SHP77 (cell line): ENCODE results near the gene MUC2.

Source experiments
- DNase-seq, 2 experiments: peaks; one replicate each; lab custom pipeline; 2025; lab: John Stamatoyannopoulos, UW

MUC2 gene

DNA sequence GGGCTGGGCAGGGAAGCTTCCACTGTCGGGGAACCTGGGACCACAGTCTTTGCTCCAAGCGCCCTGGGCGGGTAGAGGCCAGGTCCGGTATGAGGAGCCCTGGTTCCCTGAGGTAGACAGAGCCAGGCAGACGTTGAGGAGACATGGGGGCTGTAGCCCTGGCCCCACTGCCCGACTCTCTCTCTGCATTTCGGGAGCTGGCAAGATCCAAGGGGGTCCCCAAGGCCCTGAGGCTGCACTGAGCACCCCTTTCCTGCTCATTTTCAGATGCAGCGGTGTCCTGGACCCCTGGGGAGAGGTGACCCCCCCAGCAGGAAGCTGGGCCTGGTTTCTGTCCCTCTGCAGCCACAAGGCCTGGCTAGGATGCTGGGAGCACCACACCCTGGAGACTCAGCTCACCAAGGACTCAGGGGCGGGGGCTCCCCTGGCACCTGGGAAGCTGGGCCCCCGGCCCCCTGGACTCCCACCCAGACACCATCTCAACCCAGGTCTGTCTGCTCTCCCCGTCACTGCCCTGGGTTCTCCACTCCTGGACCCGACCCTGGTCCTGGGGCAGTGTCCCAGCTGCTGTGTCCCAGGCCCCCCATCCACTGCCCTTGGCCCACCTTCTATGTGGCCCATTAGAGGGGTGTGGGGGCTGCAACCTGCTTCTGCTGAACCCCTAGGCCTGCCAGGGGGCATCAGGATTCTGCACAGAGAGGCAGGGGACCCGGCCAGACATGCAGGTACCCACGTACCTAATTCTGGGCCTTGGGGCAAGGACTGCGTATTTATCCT, 23.1 kb upstream of the MUC2 start:
- DNase-seq: no peak

DNA sequence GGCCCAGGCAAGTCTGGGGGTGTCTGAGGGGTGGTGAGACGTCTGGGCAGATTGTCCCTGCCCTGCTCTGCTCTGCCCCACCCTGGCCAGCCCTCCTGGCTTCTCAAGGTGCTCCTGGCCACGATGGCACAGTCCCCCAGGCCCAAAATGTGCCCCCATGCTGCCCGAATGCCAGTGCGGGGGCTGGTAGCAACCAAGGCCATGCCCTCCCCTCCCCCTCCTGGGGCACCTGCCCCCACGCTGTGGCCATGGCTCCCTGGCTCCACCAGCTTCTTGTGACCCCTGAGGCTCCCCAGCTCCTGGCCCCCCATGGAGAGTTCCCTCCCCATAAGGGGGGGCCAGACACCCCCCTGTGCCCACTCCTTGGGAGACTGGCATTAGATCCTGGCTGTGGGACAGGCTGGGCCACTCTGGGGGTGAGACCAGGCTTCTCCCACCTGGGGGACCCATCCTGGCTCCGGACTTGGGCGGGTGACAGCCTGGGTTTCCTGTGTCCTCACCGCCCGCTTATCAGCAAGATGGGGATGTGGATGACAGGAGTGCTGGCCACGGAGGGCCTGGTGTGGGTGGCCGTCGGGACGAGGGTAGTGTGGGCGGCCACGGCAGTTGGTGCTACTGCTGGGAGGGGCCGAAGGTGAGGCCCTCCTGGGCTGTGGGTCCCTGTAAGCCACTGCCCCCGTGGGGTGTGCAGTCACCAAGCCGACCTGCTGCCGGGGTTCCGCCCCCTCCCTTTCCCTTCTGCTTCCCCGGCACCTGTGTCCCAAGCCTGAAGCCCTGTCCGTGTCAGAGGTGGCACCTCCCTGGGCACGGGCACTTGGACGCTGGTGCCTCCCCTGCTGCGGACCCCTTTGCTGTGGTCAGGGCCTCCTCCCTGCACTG, 22.3 kb upstream of the MUC2 start:
- no peak for DNase-seq

DNA sequence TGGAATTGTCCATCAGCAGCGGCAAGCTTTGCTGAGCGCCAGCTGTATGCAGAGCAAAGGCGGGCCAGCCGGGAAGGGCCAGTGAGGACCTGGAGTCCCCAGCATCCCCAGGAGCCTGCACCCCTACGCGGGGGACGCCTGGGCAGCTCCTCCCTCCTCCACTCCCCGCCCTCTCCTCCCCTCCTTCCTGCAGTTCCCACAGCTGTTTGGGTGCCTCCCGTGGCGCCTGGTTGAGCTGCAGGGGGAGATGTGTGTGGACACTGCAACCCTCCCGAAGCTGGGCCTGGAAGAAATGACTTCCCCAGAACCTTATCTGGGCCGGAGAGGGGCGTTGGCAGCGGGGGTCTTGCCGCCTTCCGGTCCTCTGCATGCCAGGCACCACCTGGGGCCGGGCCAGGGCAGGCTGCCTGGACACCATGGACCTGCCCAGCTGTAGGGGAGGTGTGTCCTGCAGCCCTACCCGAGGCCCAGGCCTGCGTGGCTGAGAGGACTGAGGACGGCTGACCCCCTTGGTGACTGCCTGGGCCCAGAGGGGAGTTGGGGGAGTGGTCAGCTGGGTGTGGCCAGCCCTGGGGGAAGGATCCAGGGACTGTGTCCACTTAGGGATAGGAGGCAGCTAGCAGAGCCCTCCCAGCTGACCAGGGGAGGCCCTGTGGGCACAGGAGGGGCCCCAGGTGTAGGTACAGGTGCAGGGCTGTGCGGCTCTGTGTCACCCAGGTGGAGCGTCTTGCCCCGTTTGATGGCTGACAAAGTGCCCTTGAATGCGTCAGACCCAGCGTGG, 21.4 kb upstream of the MUC2 start:
- no peak for DNase-seq

DNA sequence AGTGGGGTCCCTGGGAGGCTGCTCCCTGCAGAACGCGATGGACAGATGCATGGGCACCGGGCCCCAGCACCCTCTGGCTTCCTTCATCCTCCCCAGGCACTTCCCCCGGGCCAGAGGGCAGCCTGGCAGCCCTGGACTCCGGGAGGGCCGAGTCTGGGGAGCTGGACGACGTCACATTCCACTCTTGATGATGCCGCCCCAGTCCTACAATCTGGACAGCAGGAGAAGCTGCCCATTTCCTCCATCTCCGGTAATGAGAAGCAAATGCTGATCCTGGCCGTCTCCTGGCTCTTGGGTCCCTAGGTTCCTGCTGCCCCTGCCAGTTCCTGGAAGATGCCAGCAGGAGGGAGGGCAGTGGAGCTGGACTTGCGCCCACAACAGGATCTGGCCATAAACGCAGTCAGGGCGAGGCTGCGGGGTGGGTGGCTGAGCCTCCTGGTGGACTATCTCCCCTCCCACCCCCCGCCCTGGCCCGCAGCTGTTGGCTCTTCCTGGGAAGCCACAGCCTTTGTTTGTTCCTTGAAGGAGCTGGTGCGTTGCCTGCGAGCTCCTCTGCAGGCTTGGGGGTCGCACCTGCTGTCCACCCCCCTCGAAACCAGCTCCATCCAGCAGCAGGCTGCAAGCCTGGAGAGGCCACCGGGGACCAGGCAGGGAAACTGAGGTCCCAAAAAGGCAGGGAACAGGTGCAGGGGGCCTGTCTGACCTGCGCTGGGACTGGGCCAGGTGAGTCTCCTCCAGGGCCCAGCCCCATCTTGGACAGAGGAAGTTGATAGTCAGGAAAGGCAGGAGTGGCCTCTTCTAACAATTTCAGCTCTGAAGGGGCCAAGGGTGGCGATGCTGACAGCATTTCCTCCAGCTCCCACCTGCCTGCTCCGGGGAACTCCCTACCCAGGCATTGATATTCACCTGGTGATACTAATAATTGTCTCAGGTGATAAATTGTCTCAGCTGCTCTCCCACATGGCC, 20.2 kb upstream of the MUC2 start:
- DNase-seq: no peak

DNA sequence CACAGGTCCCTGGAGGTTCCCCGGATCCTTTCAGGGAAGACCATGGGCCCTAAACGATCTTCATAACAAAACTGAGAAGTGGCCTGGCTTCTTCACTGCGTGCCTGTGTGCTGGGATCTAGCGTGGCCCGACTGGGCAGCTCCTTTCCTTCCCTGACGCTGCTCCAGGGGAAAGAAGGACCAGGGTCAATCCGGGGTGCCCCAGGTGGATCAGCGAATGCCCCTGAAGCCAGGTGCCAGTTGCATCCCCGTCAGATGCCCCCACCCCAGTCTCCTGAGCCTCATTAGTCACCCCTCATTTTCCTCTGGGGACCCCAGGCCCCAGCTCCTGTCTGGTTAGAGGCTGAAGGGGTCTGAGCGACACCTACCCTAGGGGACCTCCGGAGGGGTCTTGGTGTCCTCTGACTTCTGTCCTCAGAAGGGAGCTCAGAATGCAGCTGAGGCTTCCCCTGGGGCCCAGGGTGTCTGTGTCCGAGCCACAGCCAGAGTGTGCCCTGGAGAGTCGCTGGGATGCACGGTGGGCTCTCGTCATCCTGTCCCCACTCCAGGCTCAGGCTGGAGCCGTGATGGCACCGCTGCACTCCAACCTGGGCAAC, 19.5 kb upstream of the MUC2 start:
- DNase-seq: no peak

DNA sequence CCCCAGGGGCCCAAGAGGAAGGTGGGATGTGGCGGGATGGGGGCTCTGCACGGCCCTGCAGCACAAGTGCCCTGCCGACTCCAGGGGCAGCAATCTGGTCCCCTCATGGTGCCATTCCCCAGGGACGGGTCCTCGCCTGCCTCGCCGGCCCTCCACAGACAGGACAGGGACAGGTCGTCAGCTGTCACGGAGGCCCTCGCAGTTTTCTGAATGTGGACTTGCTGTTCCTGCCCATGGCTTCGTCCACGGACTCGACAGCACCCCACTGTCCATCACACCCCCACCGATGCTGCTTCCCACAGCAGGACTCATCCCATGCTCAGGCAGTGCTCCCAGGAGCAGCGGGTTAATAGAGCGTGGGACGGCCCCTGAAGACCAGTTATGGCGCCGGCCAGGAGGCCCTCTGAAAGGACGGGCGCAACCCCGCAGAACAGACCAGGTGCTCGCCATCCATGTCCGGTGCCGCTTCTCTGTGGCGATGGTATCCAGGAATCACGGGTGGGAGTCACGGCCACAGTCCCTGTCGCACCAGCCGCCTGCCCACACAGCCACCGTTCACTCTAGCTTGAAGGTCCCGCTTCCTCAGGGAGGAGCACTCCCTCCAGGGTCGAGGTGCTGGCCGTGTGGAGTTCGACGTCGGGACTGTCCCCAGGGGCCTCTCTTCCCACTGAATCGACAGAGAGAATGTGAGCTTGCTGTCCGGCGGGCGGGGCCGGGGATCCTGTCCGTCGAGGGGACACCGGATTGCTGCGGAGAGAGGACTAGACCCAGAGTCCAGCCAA, 18.5 kb upstream of the MUC2 start:
- DNase-seq: no peak

DNA sequence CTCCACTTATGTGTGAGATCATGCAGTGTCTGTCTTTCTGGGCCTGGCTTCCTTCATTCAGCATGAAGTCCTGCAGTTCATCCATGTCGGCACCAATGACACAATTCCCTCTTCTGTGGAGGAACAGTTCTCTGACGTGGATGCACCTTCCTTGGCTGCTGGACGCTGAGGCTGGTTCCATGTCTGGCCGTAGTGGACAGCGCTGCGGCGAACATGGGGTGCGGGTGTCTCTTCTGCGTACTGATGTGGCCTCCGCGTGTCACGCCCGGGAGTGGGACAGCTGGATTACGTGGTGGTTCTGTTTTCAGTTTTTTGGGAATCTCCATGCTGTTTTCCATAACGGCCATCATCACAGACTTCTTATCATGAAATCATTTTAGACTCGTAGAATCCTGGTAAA, 16.9 kb upstream of the MUC2 start:
- no peak for DNase-seq

DNA sequence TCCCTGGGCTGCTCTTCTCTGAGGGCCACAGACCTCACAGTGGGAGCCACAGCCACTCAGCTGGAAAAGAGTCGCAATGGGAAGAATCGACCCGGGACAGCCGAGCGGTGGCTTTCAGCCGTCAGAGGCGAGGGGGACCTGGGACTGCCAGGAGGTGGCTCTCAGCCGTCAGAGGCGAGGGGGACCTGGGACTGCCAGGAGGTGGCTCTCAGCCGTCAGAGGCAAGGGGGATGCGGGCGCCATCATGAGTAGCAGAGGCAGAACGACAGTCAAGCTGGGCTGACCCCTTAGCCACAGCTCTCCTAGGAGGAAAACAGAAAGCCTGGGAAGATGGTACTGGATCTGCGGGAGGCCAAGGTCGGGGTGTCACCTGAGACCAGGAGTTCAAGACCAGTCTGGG, 14.9 kb upstream of the MUC2 start:
- no peak for DNase-seq

DNA sequence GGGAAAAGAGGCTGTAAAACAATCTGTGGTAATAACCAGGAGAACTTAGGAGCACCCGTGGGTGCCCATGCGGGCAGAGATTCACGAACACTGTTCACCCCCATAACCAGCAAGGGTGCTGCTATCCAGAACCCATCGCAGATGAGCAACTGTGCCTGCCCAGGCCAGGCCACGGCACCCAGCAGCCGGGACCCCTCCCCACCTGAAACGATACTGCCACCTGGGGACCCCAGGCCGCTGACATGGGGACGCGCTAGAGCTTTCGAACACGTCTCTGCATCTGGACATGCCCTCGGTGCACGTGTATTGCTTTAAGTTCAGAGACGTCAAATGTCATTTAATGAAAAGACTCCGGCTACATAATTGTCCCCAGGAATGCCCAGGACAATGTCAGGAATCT, 14.3 kb upstream of the MUC2 start:
- no peak for DNase-seq

DNA sequence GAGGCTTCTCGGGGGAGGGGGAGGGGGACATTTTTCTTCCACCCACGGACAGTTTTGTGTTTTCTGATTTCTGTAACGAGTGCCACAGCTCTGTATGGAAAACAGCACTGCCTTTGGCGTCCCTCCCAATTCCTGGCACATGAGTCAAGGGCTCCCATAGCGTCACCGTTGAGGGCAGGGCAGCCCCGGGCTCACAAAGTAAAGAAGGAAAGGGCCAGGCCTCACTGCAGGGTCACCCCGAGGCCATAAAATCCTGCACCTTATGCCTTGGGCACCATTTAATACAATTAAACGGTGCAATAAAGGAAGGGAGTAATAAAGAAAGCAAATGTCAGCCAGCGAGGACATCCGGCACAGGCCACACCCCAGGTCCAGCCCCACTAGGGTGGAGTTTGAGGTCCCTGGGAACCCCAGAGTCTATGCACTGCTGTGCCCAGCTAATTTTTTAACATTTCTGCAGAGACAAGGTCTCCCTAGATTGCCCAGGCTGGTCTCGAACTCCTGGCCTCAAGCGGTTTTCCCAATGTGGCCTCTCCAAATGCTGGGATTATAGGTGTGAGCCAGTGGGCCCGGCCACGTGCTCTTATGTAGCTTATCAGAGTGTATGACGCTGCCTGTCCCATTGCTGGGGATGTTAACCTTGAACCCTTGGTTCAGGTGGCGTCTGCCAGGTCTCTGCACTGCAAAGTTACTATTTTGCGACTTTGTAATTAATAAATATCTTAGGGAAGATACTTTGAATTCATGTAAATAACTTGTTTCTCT, 13.6 kb upstream of the MUC2 start:
- no peak for DNase-seq

DNA sequence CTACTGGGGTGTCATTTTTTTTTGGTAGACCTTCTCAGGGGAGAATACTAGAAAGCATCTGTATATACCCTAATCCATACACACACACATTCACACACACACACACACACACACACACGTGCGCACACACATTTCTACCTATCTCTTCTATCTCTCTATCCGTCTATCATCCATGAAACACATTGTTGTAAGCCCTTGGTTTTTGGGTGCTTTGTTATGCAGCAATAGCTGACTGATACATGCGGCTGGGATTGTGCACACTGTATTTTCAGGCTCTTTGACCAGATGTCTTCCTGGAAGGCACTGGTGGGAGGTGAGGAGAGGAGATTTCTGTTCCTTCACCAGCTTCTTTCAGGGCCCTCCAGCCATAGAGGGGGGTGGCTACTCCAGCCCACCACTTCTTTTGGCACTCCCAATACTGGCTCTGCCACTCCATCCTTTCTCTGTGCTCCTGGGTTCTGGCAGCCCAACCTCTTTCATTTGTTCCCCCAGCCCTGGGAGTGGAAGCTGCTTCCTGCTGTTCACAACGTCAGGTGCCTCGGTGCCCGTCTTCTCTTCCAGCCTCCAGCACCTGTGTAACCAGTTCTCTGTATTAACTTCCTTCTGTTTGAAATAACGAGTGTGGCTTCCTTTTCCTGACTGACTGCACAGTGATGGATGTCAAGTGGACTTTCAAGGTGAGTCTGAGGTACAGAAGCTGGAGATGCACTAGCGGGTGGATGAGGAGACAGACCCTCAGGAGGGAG, 12.4 kb upstream of the MUC2 start:
- DNase-seq: no peak

DNA sequence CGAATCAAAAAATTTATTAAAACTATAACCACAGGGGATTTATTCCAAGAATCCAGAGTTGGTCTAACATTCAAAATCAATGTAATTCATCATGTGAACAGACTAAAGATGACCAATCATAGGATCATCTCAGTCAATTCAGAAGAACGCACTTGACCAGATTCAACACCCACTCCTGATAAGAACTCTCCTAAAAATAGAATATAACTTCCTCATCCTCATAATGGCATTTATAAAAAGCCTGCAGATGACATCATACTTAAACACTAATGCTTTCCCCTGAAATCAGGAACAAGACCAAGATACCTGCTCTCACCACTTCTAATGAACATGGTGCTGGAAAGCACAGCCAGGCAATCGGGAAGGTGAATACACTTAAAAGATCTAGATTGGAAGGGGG, 10.5 kb upstream of the MUC2 start:
- DNase-seq: no peak

DNA sequence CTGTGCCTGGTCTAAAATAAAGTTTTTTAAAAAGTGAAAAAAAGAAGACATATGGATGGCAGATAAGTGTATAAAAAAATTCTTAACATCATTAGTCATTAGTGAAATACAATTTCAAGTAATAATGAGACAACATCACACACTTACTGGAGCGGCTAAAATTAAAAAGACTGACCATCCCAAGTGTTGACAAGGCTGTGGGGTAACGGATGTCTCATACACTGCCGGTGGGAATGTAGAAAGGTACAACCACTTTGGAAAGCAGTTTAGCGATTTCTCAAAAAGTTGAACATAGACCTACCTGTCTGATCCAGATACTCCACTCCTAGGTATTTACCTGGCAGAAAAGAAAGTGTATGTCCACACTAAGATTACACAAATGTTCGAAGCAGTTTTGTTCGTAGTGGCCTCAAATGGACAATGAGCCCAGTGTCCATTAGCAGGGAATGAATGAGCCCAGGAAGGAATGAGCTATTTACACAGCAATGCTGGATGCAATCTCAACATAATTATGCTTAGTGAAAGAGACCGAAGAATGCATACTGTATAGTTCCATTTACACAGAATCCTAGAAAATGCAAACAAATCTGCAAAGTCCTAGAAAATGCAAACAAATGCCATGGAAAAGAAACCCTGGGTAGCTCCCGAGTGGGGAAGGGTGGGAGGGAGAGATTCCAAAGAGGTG, 6.7 kb upstream of the MUC2 start:
- DNase-seq: no peak

DNA sequence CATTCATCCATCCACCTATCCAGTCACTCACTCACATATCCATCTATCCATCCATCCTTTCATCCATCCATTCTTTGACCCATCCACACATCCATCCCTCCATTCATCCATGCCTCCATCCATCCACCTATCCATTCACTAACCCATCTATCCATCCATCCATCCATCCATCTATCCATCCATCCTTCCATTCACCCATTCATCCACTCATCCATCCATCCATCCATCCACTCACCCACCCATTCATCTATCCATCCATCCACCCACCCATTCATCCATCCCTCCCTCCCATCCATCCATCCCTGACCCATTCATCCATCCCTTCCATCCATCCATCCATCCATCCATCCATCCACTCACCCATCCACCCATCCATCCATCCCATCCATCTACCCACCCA, 4.9 kb upstream of the MUC2 start:
- no peak for DNase-seq

DNA sequence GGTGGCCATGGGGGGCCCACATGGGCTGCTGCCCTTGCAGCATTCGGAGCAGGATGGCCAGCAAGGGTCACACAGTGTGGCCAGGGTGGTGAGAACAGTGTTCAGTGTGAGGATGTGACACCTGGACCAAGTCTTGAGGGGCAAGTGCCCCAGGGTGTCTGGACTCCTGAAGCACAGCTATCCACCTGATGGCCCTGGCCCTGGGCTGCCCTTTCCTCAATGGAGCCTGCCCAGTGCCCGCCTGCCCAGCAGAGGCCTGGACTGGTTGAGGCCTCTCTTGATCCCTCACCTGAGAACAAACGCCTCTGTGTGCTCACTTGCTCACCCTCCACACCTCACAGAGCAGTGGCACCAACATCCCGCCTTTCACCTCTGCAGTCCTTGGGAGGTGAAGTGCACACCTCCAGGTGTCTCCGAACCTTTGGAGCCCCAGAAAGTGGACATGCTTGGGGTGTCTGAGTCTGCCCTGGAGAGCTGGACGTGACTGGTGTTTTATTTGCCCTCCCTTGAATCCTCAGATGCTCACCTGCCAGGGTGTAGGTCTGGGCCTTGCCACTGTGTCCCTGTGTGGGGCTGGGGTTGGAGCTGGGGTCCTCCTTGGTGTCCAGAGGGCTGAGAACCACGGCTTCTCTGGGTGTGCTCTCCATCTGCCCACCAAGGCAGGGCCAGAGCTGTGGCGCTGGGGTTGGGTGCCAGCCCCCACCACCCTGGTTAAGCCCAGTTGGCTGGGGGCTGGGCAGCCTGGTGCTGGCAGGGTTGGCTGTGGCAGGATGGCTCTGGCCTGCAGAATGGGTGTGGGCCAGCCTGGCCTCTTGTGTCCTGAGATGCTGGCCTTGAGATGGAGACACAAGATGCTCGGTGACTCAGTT, 3.8 kb upstream of the MUC2 start:
- DNase-seq: no peak

DNA sequence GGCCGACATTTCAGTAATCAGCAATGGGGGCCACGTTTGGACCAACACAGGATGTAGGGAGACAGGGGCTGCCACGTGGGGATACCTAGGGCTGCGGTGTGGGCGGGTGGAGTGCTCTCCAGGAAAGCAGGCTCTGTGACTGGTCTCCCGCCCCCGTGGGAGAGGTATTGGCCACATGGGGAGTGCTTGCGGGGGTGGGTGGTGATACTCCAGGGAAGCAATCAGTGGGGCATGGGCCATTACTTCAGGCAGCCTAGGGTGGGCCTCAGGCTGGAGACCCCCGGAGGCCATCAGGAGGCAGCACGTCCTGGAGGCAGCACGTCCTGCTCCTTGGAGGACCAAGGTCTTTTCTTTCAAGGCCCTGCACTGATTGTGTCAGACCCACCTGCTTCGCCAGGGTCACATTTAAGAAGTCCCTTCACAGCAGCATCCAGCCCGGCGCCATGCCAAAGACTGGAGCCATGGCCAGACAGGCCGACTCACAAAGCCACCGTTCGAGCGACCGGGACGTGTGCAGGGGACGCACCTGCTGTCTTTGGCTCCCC, 3.0 kb upstream of the MUC2 start:
- no peak for DNase-seq
